ENCODE measurements around the gene TP73.

Gene TP73

DNA sequence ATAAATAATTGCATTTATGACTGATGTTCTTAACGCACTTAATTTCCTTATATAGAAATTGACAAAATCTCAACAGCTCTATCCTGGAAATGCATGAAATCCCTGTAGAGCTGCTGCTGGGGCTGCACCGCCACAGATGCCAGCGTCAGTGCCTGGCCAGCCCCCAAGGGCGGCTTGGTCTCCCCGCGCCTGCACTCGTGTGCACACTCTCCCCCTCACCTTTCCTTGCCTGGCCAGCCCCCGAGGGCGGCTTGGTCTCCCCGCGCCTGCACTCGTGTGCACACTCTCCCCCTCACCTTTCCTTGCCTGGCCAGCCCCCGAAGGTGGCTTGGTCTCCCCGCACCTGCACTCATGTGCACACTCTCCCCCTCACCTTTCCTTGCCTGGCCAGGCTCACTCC, 16.2 kb upstream of the TP73 start:
- no peak for DNase-seq

DNA sequence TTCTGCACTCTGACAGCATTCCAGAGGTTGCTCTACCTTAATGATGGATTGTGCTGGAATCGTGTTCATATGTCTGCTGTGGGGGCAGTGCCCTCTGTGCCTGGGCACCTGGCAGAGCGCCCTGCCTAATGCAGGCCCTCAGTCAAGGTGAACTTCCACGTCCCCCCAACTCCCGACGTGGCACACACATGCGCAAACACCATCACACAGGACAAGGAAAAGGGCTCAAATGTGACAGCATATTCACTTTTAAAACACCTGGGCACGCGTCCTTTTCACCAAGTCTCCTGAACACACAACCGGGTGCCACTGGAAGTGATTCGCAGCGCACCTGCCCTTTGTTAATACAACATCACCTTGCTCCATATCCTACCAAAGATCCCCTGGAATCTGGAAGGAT, 15.8 kb upstream of the TP73 start:
- DNase-seq = no peak

- no peak for DNase-seq
Observed at GRCh38 chr1:3638027-3638426, 14.3 kb upstream of the TP73 start.

DNA sequence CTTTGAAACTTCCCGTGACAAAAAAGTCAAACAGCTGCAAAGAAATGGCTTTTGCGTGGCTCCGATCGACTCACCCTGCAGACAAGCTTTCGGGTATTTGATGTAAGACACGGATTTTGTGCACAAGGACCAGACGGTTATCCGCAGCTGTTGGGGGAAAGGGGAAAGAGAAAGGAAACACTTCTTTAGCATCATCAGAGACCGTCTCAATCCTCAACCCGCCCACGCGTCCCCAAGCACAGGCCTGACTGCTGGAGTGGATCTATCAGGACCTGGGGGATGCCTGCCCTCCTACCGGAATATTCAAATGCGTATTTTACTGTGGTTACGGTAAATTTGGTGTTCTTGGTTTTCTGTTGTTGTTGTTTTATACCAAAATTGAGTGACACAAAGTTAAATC, 13.6 kb upstream of the TP73 start:
- DNase-seq = no peak

DNA sequence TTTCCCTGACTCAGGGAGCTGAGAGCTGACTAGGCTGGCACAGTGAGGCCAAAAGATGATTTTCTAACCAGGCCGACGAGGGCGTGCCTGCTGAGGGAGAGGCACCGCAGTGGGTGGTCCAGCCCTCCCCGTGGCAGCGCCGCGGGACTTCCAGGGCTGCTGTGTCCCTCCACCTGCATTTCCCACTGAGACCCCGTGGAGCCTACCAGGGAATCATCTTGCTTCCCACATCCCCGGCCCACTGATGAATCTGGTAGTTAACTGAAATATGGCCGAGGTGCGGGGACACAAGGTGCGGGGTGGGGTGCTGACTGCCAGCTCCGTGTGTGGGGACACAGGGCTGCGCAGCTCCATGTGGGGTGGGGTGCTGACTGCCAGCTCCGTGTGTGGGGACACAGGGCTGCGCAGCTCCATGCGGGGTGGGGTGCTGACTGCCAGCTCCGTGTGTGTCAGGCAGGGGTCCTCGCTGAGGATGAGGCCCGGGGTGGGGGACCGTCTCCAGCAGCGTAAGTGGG, 12.9 kb upstream of the TP73 start:
- DNase-seq = no peak

DNA sequence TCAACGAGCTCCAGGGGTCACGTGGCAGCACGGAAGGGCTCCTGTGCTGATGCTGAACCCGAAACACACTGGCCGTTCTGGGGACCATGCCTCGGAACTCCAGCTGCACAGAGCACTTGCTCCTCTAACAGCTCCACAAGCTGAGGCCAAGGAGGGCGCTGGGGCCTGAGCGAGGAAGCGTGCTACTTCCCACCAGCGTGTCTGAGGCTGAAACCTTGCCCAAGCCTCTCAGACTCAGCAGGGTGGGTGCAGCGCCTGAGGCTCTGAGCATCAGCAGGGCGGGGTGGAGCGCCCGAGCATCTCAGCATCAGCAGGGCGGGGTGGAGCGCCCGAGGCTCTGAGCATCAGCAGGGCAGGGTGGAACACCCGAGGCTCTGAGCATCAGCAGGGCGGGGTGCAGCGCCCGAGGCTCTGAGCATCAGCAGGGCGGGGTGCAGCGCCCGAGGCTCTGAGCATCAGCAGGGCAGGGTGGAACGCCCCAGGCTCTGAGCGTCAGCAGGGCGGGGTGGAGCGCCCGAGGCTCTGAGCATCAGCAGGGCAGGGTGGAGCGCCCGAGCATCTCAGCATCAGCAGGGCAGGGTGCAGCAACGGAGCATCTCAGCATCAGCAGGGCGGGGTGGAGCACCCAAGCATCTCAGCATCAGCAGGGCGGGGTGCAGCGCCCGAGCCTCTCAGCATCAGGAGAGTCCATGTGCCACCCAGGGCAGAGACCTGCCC, 12.0 kb upstream of the TP73 start:
- no peak for DNase-seq

DNA sequence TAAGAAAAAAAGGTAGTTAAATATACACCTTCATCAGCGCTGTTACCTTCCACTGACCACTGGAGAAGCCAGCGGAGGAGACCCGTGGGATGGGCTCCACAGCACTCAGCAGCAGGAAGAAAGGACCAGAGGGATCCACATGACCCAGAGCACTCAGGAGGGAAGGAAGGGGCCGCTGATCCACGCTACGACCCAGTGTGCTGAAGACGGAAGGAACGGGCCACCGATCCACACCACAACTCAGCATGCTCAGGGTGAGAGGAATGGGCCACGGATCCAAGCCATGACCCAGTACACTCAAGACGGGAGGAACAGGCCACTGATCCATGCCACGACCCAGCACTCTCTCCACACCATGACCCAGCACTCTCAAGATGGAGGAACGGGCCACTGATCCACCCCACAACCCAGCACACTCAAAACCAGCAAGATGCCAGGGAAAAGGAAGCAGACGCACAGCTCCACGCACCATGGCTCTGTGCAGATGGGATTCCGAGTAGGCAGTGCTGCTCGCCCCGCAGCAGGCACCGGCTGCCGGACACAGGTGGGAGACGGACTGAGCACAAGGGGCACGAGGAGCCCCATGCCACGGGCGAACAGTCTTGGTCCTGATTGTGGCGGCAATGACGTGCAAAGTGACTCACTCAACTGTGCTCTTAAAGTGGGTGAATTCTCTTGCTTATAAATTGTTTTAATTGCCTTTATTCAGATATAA, 11.1 kb upstream of the TP73 start:
- DNase-seq = no peak

GRCh38 chr1:3641816-3642215, 10.5 kb upstream of the TP73 start:
- DNase-seq = no peak

GRCh38 chr1:3642919-3643675, 9.2 kb upstream of the TP73 start:
- no peak for DNase-seq

- no peak for DNase-seq
Observed at GRCh38 chr1:3644273-3644672, 8.0 kb upstream of the TP73 start.

DNA sequence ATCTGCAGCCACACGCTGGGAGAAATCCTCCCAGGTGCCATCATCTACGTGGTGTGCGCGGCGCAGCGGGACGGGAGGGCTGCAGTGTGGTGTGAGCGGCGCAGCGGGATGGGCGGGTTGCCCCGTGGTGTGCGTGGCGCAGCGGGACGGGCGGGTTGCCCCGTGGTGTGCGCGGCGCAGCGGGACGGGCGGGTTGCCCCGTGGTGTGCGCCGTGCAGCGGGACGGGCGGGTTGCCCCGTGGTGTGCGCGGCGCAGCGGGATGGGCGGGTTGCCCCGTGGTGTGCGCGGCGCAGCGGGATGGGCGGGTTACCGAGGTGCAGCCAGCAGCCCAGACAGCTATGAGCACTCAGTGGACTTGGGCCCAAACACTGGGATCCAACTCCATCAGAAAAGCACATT, 7.1 kb upstream of the TP73 start:
- no peak for DNase-seq

DNA sequence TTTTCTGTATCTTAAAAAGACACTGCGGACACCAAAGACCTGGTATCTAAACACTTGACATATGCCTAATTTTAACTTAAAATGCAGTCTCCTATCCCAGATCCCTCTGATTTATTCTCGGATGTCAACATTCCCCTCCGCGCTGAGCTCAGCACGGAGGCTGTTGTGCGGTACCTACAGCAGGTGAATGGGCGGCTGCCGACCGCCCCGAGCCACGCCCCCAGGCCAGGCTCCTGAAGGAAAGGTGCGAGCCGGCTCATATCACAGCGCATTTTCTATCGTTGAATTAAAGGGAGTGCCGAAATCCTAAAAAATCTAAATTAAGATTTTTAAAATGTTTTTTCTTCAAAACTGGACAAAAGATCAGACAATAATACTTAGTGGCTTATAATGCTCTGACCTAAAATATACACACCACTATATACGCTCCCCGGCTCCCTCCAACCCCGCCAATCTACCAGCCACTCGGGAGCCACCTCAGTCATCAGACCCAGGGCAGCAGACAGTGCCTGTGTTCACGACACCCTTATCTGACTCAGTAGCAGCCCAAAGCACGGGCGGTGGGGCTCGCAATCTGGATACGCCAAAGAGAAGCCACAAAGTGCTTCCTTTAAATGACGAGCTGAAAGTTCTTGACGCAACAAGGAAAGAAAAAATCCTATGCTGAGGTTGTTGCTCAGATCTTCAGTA, 6.5 kb upstream of the TP73 start:
- no peak for DNase-seq

- DNase-seq = no peak
Observed at GRCh38 chr1:3646596-3646995, 5.7 kb upstream of the TP73 start.

GRCh38 chr1:3649342-3650247, 2.7 kb upstream of the TP73 start, which contains the start of gene WRAP73:
Gene WRAP73, minus strand, starts transcription at chr1:3650103. Its CDS starts 104 bp downstream, at chr1:3649999.
- DNase-seq = peak; percentile 78

- no peak for DNase-seq
Observed at GRCh38 chr1:3650248-3651025, 1.9 kb upstream of the TP73 start.

DNA sequence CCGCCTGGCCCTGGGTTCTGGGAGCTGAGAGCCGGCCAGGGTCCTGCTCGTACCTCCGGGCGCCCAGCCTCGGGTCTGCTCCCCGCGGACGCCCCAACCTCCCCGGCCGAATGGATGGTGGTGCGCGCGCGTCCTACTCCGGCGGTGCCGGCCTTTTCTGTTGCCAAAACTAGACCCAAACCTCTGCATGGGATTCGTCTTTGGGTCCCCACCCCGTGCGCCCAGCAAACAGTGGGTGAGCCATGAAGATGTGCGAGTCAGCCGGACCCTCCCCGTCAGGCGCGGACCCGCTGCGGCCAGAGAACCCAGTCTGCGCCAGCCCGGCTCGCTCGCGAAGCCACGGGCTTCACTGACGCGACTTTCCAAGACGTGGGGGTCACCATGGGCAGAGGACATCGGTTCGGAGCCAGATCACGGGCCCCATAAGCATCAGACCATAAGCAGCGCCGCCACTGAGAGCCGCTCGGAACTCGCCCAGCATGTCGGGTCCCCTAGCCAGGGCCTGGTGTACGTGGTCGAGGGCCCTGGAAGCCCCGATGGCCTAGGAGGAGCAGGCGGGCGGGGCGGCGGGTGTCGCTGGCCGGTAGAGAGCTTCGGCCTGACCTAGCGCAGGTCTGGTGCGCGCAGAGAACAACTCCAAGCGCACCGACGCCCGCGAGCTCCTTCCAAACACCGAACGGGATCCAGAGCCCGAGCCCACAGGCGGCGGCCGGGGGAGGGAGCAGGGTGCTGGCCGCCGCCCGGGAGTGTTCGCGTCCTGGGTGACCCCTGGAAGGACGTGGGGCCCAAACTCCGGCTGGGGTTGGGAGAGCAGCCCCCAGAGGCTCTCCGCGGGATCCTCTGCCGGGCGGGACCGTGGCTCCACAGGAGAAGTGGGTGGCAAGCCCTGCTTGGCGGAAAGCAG, 1.0 kb upstream of the TP73 start:
- no peak for DNase-seq

- DNase-seq = no peak
Observed at GRCh38 chr1:3652548-3653285, 401 bp downstream of the TP73 start.

DNA sequence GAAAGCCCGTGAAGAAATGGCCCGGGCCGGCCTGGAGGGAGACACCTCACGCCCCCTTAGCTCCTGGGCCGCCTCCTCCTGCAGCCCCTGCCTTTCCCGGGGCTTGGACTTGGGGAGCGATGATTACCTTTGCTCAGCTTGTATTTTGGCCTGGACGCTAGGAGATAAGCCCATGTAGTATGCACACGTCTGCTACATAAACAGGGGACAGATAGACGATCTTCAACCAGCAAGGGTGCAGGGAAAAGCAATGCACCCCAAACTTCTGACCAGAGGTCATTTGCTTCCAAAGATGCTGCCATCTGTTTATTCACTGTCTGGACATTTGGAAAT, 936 bp downstream of the TP73 start:
- no peak for DNase-seq

DNA sequence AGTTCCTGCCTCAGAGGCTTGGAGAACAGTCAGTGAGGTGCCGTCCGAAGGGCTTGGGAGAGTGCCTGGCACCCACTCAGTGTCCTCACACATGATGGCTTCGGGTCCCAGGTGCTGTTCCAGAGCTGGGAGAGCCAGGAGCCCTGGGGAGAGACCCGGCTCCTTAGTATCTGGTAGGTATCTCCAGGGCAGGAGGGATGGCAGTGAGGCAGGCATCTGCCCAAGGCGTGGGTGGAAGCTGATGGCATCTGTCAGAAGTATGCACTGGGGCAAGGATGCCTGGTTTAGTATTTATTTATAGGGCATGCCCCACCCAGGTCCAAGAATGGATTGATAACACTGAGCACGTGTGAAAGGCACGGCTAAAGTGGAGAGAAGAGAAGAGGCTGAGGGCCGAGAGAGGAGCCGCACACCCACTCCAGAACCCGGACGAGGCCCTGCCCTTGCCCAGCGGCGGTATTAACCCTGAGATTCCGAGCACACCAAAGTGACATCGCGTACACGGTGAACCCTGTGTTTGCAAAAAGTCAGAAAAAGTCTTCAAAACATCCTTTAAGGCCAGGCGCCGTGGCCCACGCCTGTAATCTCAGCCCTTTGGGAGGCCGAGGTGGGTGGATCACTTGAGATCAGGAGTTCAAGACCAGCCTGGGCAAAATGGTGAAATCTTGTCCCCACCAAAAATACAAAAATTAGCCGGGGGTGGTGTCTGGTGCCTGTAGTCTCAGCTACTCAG, 2.4 kb downstream of the TP73 start:
- DNase-seq = no peak
